K562 (cell line): ENCODE results near the gene ERCC6L. TPM values are rescaled to one million over a fixed set of nuclear protein-coding genes. Genes with fewer than 3 reads are reported as not detected.

Source experiments
- ATAC-seq: fragments of 200-7000 bp; cut with Tn5 transposase; 3 replicates; pipeline ENCODE4 v1.9.1; 2020; ENCODE audit warnings: moderate library complexity
- BruUV-seq: library from RNA; stranded (reverse); fragments of 400-500 nt; replicated peaks from 2 replicates; lab custom pipeline; 2021; lab: Mats Ljungman, UMichigan
- CTCF ChIA-PET: fragments of 300-600 bp; formaldehyde crosslinking; extraction: SDS; loops from one replicate; lab custom pipeline; 2021; ENCODE audit warnings: low intra/inter-chr PET ratio; lab: Yijun Ruan, JAX
- POLR2A ChIA-PET: fragments of 300-600, 350-650 bp; sonication (Branson Sonifier 250); formaldehyde crosslinking; extraction: SDS; loops from one replicate; lab custom pipeline; 2021; ENCODE audit warnings: antibody characterized with exemption, inconsistent platforms; lab: Yijun Ruan, JAX
- DNase-seq, 4 experiments: peaks; one replicate each; pipeline versions ENCODE4 v3.0.0 to v3.0.0-alpha.2; 2011 to 2018; ENCODE audit warnings: low spot score in 3 of 4, mixed read lengths in 3 of 4; ENCODE audit errors: extremely low read depth in 1 of 4
- FAIRE-seq: peaks from 2 replicates; lab custom pipeline; 2011; peaks lifted over from hg19 to GRCh38; lab: Jason Lieb, UNC
- H2AFZ ChIP-seq: 2 replicates; pipeline ENCODE4 v1.6.0; 2011; ENCODE audit warnings: low read depth, low read length, control low read depth, inconsistent platforms
- H3K27ac ChIP-seq: fragments of 200-600 bp; 3 replicates; pipeline ENCODE4 v1.8.0; 2011; ENCODE audit warnings: low read depth, mild to moderate bottlenecking, control low read depth, inconsistent platforms, low read length, moderate library complexity, mixed read lengths; ENCODE audit errors: extremely low read depth
- H3K27me3 ChIP-seq, 2 experiments: fragments of 300-600 bp in 1 of 2; 2 replicates in 1 of 2; 3 replicates in 1 of 2; pipeline versions ENCODE4 v1.6.0 to v1.8.0; 2011; ENCODE audit warnings: inconsistent platforms in 2 of 2, low read length in 2 of 2, mild to moderate bottlenecking in 1 of 2, mixed read lengths in 1 of 2, moderate library complexity in 1 of 2; ENCODE audit not compliant: control insufficient read depth in 2 of 2, insufficient read depth in 2 of 2
- H3K36me3 ChIP-seq: fragments of 300-600 bp; 3 replicates; pipeline ENCODE4 v1.8.0; 2011; ENCODE audit warnings: mild to moderate bottlenecking, low read length, inconsistent platforms; ENCODE audit not compliant: control insufficient read depth, insufficient read depth
- H3K4me1 ChIP-seq, 2 experiments: fragments of 200-600 bp in 1 of 2; replicated peaks in 1 of 2; 2 replicates in 1 of 2; 3 replicates in 1 of 2; pipeline versions ENCODE4 v1.5.1 to v1.8.0; 2011; ENCODE audit warnings: inconsistent platforms in 2 of 2, low read length in 2 of 2, mild to moderate bottlenecking in 1 of 2, mixed read lengths in 1 of 2, moderate library complexity in 1 of 2; ENCODE audit not compliant: control insufficient read depth in 2 of 2, insufficient read depth in 2 of 2
- H3K4me2 ChIP-seq: 2 replicates; pipeline ENCODE4 v1.6.1; 2011; ENCODE audit warnings: low read length, control low read depth, inconsistent platforms, mixed read lengths; ENCODE audit not compliant: insufficient read depth
- H3K4me3 ChIP-seq: fragments of 200-600 bp; sonication (generic), shearing (Covaris generic); 2 replicates; pipeline ENCODE4 v1.5.1; 2016; ENCODE audit warnings: control low read depth, inconsistent platforms
- H3K79me2 ChIP-seq: fragments of 200-600 bp; 3 replicates; pipeline ENCODE4 v1.8.0; 2011; ENCODE audit warnings: low read length, inconsistent platforms; ENCODE audit not compliant: control insufficient read depth, insufficient read depth
- H3K9ac ChIP-seq, 2 experiments: 2 replicates each; pipeline versions ENCODE4 v1.6.0 to v1.6.1; 2011; ENCODE audit warnings: low read depth in 2 of 2, low read length in 2 of 2, control low read depth in 1 of 2, inconsistent platforms in 1 of 2, mild to moderate bottlenecking in 1 of 2, mixed read lengths in 1 of 2; ENCODE audit not compliant: insufficient read depth in 1 of 2
- H3K9me1 ChIP-seq: one replicate; pipeline ENCODE4 v1.6.0; 2011; ENCODE audit warnings: inconsistent platforms, mild to moderate bottlenecking, low read length, moderate library complexity; ENCODE audit not compliant: control insufficient read depth, insufficient read depth
- H3K9me3 ChIP-seq: replicated peaks from 2 replicates; pipeline ENCODE4 v1.5.1; 2011; ENCODE audit warnings: low read depth, low read length, inconsistent platforms; ENCODE audit not compliant: control insufficient read depth, insufficient read depth
- H4K20me1 ChIP-seq: replicated peaks from 2 replicates; pipeline ENCODE4 v1.6.1; 2011; ENCODE audit warnings: low read length, inconsistent platforms, mixed read lengths; ENCODE audit not compliant: control insufficient read depth, insufficient read depth
- CHD4 ChIP-seq: fragments of 200-600 bp; sonication (generic); IDR thresholded peaks from 3 replicates; pipeline ENCODE4 v1.6.1; 2012; ENCODE audit warnings: low read depth, mild to moderate bottlenecking, mixed read lengths, low read length, inconsistent platforms; ENCODE audit not compliant: insufficient read depth, insufficient replicate concordance, poor library complexity, severe bottlenecking
- HDAC2 ChIP-seq: fragments of 450-650 bp; IDR thresholded peaks from 2 replicates; pipeline ENCODE4 v1.6.1; 2016; ENCODE audit warnings: mild to moderate bottlenecking
- MCM7 ChIP-seq, 2 experiments: fragments of 450-650 bp; IDR thresholded peaks; 2 replicates each; pipeline ENCODE4 v1.6.1; 2016 to 2018
- MTA2 ChIP-seq: fragments of 450-650 bp; IDR thresholded peaks from 2 replicates; pipeline ENCODE4 v1.6.1; 2016; ENCODE audit warnings: low read depth
- PKNOX1 ChIP-seq: fragments of 450-650 bp; IDR thresholded peaks from 2 replicates; pipeline ENCODE4 v1.6.1; 2016
- PPARD ChIP-seq: fragments of 250-450 bp; sonication (Bioruptor Pico); IDR thresholded peaks from 2 replicates; pipeline ENCODE4 v1.8.0; 2022; ENCODE audit warnings: inconsistent platforms, mild to moderate bottlenecking, moderate library complexity
- XRCC3 ChIP-seq: fragments of 450-650 bp; IDR thresholded peaks from 2 replicates; pipeline ENCODE4 v1.6.1; 2017; ENCODE audit warnings: mild to moderate bottlenecking, moderate library complexity
- YY1 ChIP-seq, 3 experiments: IDR thresholded peaks; 2 replicates each; pipeline ENCODE4 v1.6.1; 2011; ENCODE audit warnings: low read length in 2 of 3, mild to moderate bottlenecking in 2 of 3, moderate library complexity in 2 of 3, borderline replicate concordance in 1 of 3, control low read depth in 1 of 3, low read depth in 1 of 3; ENCODE audit not compliant: insufficient read depth in 3 of 3, insufficient replicate concordance in 2 of 3, control insufficient read depth in 1 of 3, insufficient read length in 1 of 3; ENCODE audit errors: extremely low read depth in 1 of 3
- ZNF76 ChIP-seq: fragments of 250-450 bp; sonication (Bioruptor Pico); IDR thresholded peaks from 2 replicates; pipeline ENCODE4 v1.4.0; 2020; ENCODE audit warnings: mild to moderate bottlenecking, moderate library complexity, borderline replicate concordance
- WGBS: fragments of 100-300 bp; shearing (Covaris generic); methylation state at CpG from one replicate; pipeline ENCODE4 v1.1.6; 2016; ENCODE audit warnings: low coverage, mixed read lengths; ENCODE audit not compliant: insufficient coverage; ENCODE audit errors: missing lambda C conversion rate; 5-methylcytosine and 5-hydroxymethylcytosine counted together
- in situ Hi-C: fragments of 300-500 bp; cut with MboI; formaldehyde crosslinking; loops from 4 replicates; pipeline ENCODE4 v1.15.0; 2018; ENCODE audit warnings: inconsistent platforms, mixed read lengths
- intact Hi-C: fragments of 100-400 bp; cut with micrococcal nuclease; formaldehyde crosslinking; loops from 2 replicates; pipeline ENCODE4 v1.14.2; 2022
- polyA plus RNA-seq, 8 experiments: library from polyadenylated mRNA; depleted of rRNA in 4 of 8; stranded (reverse) in 5 of 8; unstranded in 3 of 8; fragments of >200 nt; fragmentation: Nextera tagmentation in 2 of 8; fragmentation: Illumina TruSeq in 1 of 8; extraction: Ambion mirVana in 2 of 8; extraction: Trizol in 1 of 8; gene quantifications; 2 replicates each; pipeline versions ENCODE4 v1.2.1 to v1.2.3, GENCODE V29; 2011 to 2014; ENCODE audit warnings: inconsistent platforms in 1 of 8, missing spikeins in 1 of 8
- total RNA-seq, 7 experiments: library from RNA; depleted of rRNA in 6 of 7; stranded (reverse); fragments of >200 nt in 6 of 7; fragmentation: Illumina TruSeq in 2 of 7; extraction: Trizol in 2 of 7; gene quantifications; 2 replicates each; pipeline versions ENCODE4 v1.2.1 to v1.2.3, GENCODE V29; 2011 to 2021; ENCODE audit warnings: low replicate concordance in 1 of 7

The ERCC6L gene
- total and polyA plus RNA-seq, 9 of the 15 experiments (the other 6 are each of a cell fraction or from before 2014, with no cell fraction given), result 6.4 to 17.4 (median 11.9) TPM

GRCh38 chrX:72180539-72180938 is 58.3 kb downstream of the ERCC6L start (continued):
- TF ChIP-seq PPARD (CRISPR knock-in tag), result no peak
- no peak for TF ChIP-seq XRCC3
- no peak for TF ChIP-seq MTA2
- TF ChIP-seq MCM7 (IDR thresholded peaks at IDR 0.05), result no peak
- TF ChIP-seq HDAC2, result peak; percentile 47; the same call in 1 of the 2 replicates
- no peak for TF ChIP-seq PKNOX1
- peak; percentile 38 for TF ChIP-seq CHD4

GRCh38 chrX:72176981-72177380 is 61.8 kb downstream of the ERCC6L start:
- CTCF ChIA-PET, result no interaction called here
- DNase-seq (no peak), FAIRE-seq (no peak), ATAC-seq (no peak)
- H3K4me2 ChIP-seq, result no peak overlapping the region
- H3K9me3 ChIP-seq, result no peaks in the 10 kb centered on the region
- POLR2A ChIA-PET, result interaction anchor here (0.6 kb wide), 1 partner anchor 19 kb away, joined by 3 read pairs; no protein-coding TSS in a partner anchor
- no peak overlapping the region for H3K9ac ChIP-seq
- H3K36me3 ChIP-seq, result no peaks in the 10 kb centered on the region
- H3K4me1 ChIP-seq, result peaks cover 0 to 7% of the 10 kb centered on the region in 2 experiments; a peak in 3 of 5 replicates
- no peak overlapping the region for H3K27ac ChIP-seq
- no TSS peak for BruUV-seq
- intact Hi-C loops, result no loop called here
- in situ Hi-C loops, result no loop called here
- H3K79me2 ChIP-seq, result peaks cover 4% of the 10 kb centered on the region
- TF ChIP-seq YY1 (IDR thresholded peaks at IDR 0.05; ENCODE audit: borderline replicate concordance in 1 of 3, control insufficient read depth in 1 of 3, extremely low read depth in 1 of 3, insufficient read depth in 3 of 3, insufficient read length in 1 of 3, insufficient replicate concordance in 2 of 3, low read depth in 1 of 3, low read length in 2 of 3) (peak in 1 of 3 experiments; percentile 9), ZNF76 (CRISPR knock-in tag) (no peak)
- TF ChIP-seq, all 486 proteins: peak for 1
- Histone ChIP-seq H3K9me1 (no peaks in the 10 kb centered on the region), H3K27me3 (no peaks in the 10 kb centered on the region), H3K4me3 (no peak overlapping the region), H2AFZ (no peak overlapping the region), H4K20me1 (no peaks in the 10 kb centered on the region)
- WGBS, result 100% methylated on average over 1 of the region's 2 CpGs
